HG03064 (cell line): Measurements from ENCODE around the gene SYNGR3.
"Not testable (repeated sequence)": the region's sequence is repeated elsewhere in the genome, so short reads cannot be mapped to it uniquely, and the experiment has no call there.

ENCODE experiments used
- ATAC-seq: cut with Tn5 transposase; IDR thresholded peaks from one replicate; pipeline ENCODE4 v1.9.1; 2021; ENCODE audit warnings: low read depth; ENCODE audit not compliant: unreplicated experiment

SYNGR3 gene

GRCh38 chr16:2006317-2006716 lies 16.5 kb downstream of the SYNGR3 start:
- no peak for ATAC-seq

- no peak for ATAC-seq
These were observed 17.5 kb downstream of the SYNGR3 start for GRCh38 chr16:2007081-2007836.

- no peak for ATAC-seq
These were observed 18.3 kb downstream of the SYNGR3 start for GRCh38 chr16:2008009-2008526.

- no peak for ATAC-seq
These were observed 18.9 kb downstream of the SYNGR3 start for GRCh38 chr16:2008631-2009163.

- ATAC-seq, result peak; percentile 35
These were observed 19.5 kb downstream of the SYNGR3 start for GRCh38 chr16:2009164-2009711.

- ATAC-seq, result peak; percentile 74
These were observed 20.2 kb downstream of the SYNGR3 start, which contains the start of gene ZNF598 for GRCh38 chr16:2009791-2010510. Gene ZNF598, minus strand, starts transcription at chr16:2009821.

GRCh38 chr16:2011726-2012125 lies 22.0 kb downstream of the SYNGR3 start:
- not testable (repeated sequence) for ATAC-seq

- no peak for ATAC-seq
These were observed 23.8 kb downstream of the SYNGR3 start for GRCh38 chr16:2013527-2013926.

GRCh38 chr16:2015117-2015946 lies 25.6 kb downstream of the SYNGR3 start:
- no peak for ATAC-seq

- no peak for ATAC-seq
These were observed 26.1 kb downstream of the SYNGR3 start for GRCh38 chr16:2015947-2016208.

GRCh38 chr16:2016407-2016922 lies 26.7 kb downstream of the SYNGR3 start:
- no peak for ATAC-seq

- no peak for ATAC-seq
These were observed 29.7 kb downstream of the SYNGR3 start, which contains the start of gene NPW for GRCh38 chr16:2019518-2019920. Gene NPW, plus strand, starts transcription at chr16:2019785.

- ATAC-seq, result no peak
These were observed 30.4 kb downstream of the SYNGR3 start for GRCh38 chr16:2019921-2020831.

GRCh38 chr16:2022723-2023091 lies 32.9 kb downstream of the SYNGR3 start:
- no peak for ATAC-seq

- no peak for ATAC-seq
These were observed 33.6 kb downstream of the SYNGR3 start for GRCh38 chr16:2023092-2024031.

- no peak for ATAC-seq
These were observed 34.3 kb downstream of the SYNGR3 start for GRCh38 chr16:2024032-2024420.

GRCh38 chr16:2025251-2025650 lies 35.5 kb downstream of the SYNGR3 start:
- ATAC-seq, result no peak

GRCh38 chr16:2025878-2026460 lies 36.2 kb downstream of the SYNGR3 start:
- ATAC-seq, result no peak
